ENCODE measurements around the gene RAPGEF3. TPM values are rescaled to one million over a fixed set of nuclear protein-coding genes. Genes with fewer than 3 reads are reported as not detected.
A peak's percentile ranks its signal among the peaks of the same experiment; 100 is the strongest.

Gene RAPGEF3
- total RNA-seq, 2 experiments from 2014 or later, result 0.94 to 1.1 TPM

DNA sequence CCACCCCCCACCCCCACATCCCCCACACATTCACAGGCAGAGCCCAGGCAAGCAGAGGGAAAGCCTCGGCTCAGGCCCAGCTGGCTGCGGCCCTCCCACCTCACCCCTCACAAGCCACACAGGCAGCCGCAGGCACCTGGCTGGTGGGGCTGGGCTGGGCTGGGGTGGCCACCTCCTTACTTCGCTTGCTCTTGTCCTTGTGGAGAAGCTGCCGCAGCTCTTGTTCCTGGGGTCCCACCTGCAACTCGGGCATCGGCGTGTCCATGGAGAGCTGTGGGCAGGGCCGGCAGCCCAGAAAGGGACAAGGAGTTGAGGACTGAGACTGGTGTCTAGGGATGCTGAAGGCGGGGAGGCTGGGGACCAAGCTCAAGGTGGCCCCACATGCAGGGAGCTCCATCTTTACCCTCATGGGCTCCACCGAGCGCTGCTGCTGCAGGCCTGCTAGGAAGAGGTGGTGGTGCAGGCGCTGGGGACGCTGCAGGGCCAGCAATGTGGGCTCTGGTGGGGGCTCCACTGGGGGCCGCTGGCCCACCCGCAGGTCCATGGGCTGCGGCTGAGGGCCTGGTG is 39.8 kb upstream of the RAPGEF3 start:
- POLR2A ChIA-PET, result interaction anchor here (5.3 to 18.4 kb wide), 3 partner anchors 11 to 34 kb away, joined by 28 to 465 read pairs (median 428); partner anchors contain the start of gene HDAC7
- no peaks in the 10 kb centered on the region for H3K9me3 Mint-ChIP-seq
- H3K4me1 Mint-ChIP-seq, result peaks cover 45% of the 10 kb centered on the region
- H3K4me3 Mint-ChIP-seq, result no peak overlapping the region
- DNase-seq, result no peak
- H3K36me3 Mint-ChIP-seq, result peaks cover 24% of the 10 kb centered on the region
- no peak for ATAC-seq (ENCODE audit: low read depth)
- H3K27me3 Mint-ChIP-seq, result no peaks in the 10 kb centered on the region
- peak overlapping the region; percentile 65 for H3K27ac Mint-ChIP-seq

DNA sequence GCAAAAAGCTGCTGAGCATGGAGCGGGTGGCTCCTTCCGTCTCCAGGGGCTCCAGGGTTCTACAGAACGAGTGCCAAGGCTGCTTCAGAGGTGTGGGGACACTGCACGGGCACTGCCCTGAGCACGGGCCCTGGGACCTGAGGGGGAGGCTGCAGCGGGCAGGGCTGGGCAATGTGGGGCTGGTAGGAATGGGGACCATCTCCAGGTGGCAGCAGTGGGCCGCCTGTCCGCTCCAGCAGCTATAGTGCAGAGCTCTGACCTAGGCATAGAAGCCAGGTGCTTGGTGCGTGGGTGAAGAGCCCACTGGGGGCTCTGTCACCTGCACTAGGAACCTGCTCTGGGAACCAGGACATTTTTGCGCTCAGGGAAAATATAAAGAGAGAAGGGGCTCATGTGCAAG is 38.8 kb upstream of the RAPGEF3 start:
- POLR2A ChIA-PET, result interaction anchor here (0.7 to 18.4 kb wide), 4 partner anchors 12 to 53 kb away, joined by 4 to 465 read pairs (median 228); partner anchors contain the start of gene HDAC7
- peak; percentile 61 for DNase-seq
- Mint-ChIP-seq H3K9me3 (no peaks in the 10 kb centered on the region), H3K36me3 (peaks cover 25% of the 10 kb centered on the region), H3K27ac (peak overlapping the region; percentile 88), H3K4me1 (peaks cover 36% of the 10 kb centered on the region), H3K4me3 (no peak overlapping the region), H3K27me3 (no peaks in the 10 kb centered on the region)
- ATAC-seq (ENCODE audit: low read depth), result peak; percentile 71

- peaks cover 25% of the 10 kb centered on the region for H3K36me3 Mint-ChIP-seq
- POLR2A ChIA-PET, result interaction anchor here (17.7 kb wide), 1 partner anchor 21 kb away, joined by 428 read pairs; the partner anchor contains the start of gene HDAC7
These were observed 37.2 kb upstream of the RAPGEF3 start for GRCh38 chr12:47795814-47796411.

DNA sequence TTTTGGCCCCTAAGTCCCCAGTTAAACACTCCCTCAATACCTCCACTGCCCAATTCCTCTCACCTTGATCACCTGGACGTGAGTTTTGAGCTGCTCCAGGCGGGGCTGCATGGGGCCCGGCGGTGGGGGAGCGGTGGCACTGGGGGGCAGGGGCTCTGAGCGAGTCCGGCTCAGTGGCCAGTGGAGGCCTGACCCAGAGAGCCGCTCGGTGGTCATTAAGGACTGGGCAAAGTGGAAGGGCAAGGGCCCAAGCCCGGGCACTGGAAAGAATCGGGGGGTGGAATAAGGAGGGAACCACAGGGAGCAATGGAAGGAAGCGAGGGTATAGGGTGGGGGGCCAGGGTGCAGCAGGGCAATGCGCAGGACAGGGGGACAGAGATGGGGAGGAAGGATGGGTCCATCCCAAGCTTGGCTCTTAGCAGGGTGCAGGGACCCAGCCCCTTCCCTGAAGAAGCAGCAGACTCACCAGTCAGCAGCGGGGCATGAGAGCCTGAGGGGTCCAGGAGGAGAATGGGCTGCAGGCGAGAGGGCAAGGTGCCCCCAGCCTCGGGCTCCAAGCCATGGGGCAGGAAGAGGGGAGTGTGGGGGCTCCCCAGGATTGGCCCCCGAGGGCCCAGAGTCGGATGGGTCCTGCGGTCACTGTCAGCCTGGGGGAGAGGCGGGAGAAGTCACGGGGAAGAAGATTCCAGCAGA is 36.6 kb upstream of the RAPGEF3 start:
- Mint-ChIP-seq H3K36me3 (peaks cover 26% of the 10 kb centered on the region), H3K9me3 (no peaks in the 10 kb centered on the region), H3K27me3 (no peaks in the 10 kb centered on the region), H3K27ac (no peak overlapping the region), H3K4me1 (peaks cover 17% of the 10 kb centered on the region), H3K4me3 (no peak overlapping the region)
- ATAC-seq (ENCODE audit: low read depth) (no peak), DNase-seq (no peak)
- POLR2A ChIA-PET, result interaction anchor here (17.7 kb wide), 1 partner anchor 22 kb away, joined by 428 read pairs; the partner anchor contains the start of gene HDAC7

More at GRCh38 chr12:47795814-47796411, 37.2 kb upstream of the RAPGEF3 start:
- H3K4me3 Mint-ChIP-seq, result no peak overlapping the region
- ATAC-seq (ENCODE audit: low read depth) (no peak), DNase-seq (no peak)
- no peaks in the 10 kb centered on the region for H3K9me3 Mint-ChIP-seq
- H3K27me3 Mint-ChIP-seq, result no peaks in the 10 kb centered on the region
- peak overlapping the region; percentile 48 for H3K27ac Mint-ChIP-seq
- H3K4me1 Mint-ChIP-seq, result peaks cover 21% of the 10 kb centered on the region

DNA sequence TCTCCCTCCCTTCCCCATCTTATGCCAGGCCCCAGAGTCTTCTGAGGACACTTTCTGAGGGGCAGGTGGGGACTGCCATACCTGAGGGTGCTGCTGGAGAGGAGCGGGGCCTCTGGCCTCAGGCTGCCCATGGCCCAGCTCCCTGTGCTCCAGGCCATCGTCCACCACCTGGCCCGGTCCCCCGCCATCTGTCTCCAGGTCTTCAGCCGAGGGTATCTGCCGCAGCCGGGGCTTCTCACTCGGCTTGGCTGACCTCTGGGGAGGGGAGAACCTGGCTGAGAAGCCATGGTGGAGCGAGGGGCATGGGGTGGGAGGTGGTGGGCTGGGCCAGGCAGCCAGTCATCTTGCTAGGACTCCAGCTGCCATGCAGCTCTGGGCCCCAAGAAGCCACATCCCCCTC is 36.0 kb upstream of the RAPGEF3 start:
- H3K27ac Mint-ChIP-seq, result peak overlapping the region; percentile 62
- H3K4me3 Mint-ChIP-seq, result no peak overlapping the region
- peaks cover 14% of the 10 kb centered on the region for H3K4me1 Mint-ChIP-seq
- peaks cover 27% of the 10 kb centered on the region for H3K36me3 Mint-ChIP-seq
- no peak for ATAC-seq (ENCODE audit: low read depth)
- POLR2A ChIA-PET, result interaction anchor here (17.7 kb wide), 1 partner anchor 23 kb away, joined by 428 read pairs; the partner anchor contains the start of gene HDAC7
- no peaks in the 10 kb centered on the region for H3K9me3 Mint-ChIP-seq
- no peak for DNase-seq
- no peaks in the 10 kb centered on the region for H3K27me3 Mint-ChIP-seq

DNA sequence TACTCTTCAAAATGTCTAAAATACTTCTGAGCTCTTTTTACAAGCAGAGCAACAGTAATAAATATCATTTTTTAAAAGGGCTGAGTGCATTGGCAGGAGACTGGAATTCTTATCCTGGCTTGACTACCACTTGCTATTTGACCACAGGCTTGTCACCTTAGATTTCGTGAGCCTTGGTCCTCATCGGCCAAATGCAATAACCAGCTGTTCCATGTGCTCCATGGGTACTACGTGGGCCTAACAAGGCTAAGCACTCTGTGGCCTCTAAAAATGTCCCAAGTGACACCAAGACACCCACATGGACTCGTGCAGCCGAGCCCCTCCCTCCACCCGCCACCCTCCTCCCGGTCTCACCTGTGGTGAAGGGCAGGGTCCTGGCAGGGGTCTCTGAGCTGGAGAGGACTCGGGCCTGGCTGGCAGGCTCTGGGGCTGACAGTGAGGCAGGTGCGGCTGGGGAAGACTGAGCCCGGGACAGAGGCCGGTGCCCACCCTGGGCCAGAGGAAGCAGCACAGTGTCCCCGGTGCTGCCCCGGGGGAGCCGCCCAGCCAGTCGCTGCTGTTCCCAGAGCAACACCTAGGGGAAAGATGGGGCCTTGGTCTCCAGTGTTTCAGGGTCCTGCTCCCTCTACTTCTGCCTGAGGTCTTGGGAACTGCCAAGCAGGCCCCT is 34.5 kb upstream of the RAPGEF3 start:
- ATAC-seq (ENCODE audit: low read depth), result no peak
- DNase-seq, result no peak
- Mint-ChIP-seq H3K4me3 (no peak overlapping the region), H3K27me3 (no peaks in the 10 kb centered on the region), H3K27ac (no peak overlapping the region), H3K4me1 (peaks cover 4% of the 10 kb centered on the region), H3K36me3 (peaks cover 28% of the 10 kb centered on the region), H3K9me3 (no peaks in the 10 kb centered on the region)
- POLR2A ChIA-PET, result interaction anchor here (1.3 kb wide), 1 partner anchor 24 kb away, joined by 3 read pairs; no protein-coding TSS in a partner anchor

- Mint-ChIP-seq H3K27me3 (no peaks in the 10 kb centered on the region), H3K36me3 (peaks cover 25% of the 10 kb centered on the region), H3K9me3 (no peaks in the 10 kb centered on the region), H3K27ac (no peak overlapping the region), H3K4me1 (peaks cover 3% of the 10 kb centered on the region), H3K4me3 (no peak overlapping the region)
- DNase-seq (no peak), ATAC-seq (ENCODE audit: low read depth) (no peak)
- POLR2A ChIA-PET, result interaction anchor here (1.3 to 1.5 kb wide), 2 partner anchors 25 to 47 kb away, joined by 3 read pairs; no protein-coding TSS in a partner anchor
These were observed 33.2 kb upstream of the RAPGEF3 start for GRCh38 chr12:47791874-47792273.

GRCh38 chr12:47791351-47791746 is 32.7 kb upstream of the RAPGEF3 start:
- POLR2A ChIA-PET, result interaction anchor here (1.0 to 1.7 kb wide), 3 partner anchors 17 to 47 kb away, joined by 3 to 5 read pairs (median 4); no protein-coding TSS in a partner anchor
- Mint-ChIP-seq H3K4me1 (peaks cover 3% of the 10 kb centered on the region), H3K27ac (no peak overlapping the region), H3K9me3 (no peaks in the 10 kb centered on the region), H3K27me3 (no peaks in the 10 kb centered on the region), H3K4me3 (no peak overlapping the region), H3K36me3 (peaks cover 25% of the 10 kb centered on the region)
- ATAC-seq (ENCODE audit: low read depth), result no peak
- DNase-seq, result no peak

DNA sequence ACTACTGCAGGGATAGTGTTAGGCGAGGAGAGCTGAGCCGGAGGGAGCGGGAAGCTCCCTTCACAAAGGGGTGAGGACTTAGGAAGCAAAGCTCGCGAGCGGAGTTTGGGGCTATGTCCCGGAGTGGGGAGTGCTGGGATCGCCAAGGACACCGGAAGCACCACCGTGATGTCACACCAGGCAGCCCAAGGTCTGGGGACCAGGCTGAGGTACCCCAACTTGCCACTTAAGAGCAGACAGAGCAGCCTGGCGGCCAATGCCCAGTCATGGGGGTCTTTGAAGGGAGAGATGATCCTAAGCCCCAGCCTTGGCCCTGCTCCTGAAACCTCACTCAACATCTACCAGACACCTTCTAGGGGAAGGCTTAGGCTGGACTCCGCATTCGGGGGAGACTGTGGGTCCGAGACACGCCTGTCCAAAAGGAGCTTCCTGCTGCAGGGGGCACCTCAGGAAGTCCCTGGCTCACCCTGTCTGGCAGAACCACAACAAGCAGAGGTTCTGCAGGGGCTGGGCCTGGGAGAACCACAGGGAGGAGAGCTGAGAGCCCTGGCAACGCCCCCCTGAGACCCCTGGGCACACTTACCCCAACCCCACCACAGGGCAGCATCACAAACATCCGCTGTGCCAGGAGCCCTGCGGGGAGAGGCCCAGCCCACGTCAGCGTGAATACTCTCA is 32.1 kb upstream of the RAPGEF3 start:
- POLR2A ChIA-PET, result interaction anchor here (0.5 to 1.7 kb wide), 5 partner anchors 15 to 48 kb away, joined by 3 to 5 read pairs (median 4); no protein-coding TSS in a partner anchor
- DNase-seq (no peak), ATAC-seq (ENCODE audit: low read depth) (no peak)
- Mint-ChIP-seq H3K4me3 (no peak overlapping the region), H3K27ac (no peak overlapping the region), H3K27me3 (no peaks in the 10 kb centered on the region), H3K36me3 (peaks cover 25% of the 10 kb centered on the region), H3K4me1 (peaks cover 3% of the 10 kb centered on the region), H3K9me3 (no peaks in the 10 kb centered on the region)

DNA sequence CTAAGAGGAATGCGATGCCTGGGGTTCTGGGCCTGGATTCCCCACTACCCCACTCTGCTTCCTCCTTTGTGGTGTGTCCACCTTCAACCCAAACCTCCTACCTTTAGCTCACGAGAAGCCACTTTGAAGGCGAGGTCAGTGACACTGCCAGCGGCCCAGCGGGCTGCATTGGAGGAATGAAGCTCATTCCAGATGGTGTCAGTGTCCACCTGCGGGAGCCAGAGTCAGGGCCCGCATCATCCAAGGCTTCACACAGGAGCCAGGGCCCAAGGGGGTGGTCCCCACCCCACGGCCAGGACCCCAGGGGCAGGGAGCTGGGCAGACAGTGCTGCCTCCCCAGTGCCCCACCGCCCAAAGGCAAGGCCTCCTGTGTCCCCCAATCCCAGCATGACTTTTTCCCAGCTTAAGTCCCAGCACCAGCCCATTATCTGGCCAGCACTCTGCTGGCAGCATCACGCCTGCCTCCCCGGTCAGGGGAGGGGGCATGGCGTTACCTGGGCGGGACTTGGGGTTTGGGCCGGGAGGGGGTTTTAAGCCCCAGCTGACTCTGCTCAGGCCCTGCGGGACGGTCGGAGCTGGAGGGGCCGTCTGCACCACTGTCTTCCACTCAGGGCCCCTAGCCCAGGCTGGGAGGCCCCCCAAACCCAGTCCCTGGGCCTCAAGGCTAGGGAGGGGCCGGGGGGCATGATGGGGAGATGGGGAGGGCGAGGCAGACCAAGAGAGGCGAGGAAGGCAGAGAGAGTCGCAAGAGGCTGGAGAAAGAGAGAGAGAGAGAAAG is 31.2 kb upstream of the RAPGEF3 start:
- ATAC-seq (ENCODE audit: low read depth) (no peak), DNase-seq (no peak)
- Mint-ChIP-seq H3K9me3 (no peaks in the 10 kb centered on the region), H3K27ac (no peak overlapping the region), H3K4me1 (peaks cover 3% of the 10 kb centered on the region), H3K27me3 (no peaks in the 10 kb centered on the region), H3K36me3 (peaks cover 26% of the 10 kb centered on the region), H3K4me3 (no peak overlapping the region)
- POLR2A ChIA-PET, result interaction anchor here (1.0 to 1.7 kb wide), 2 partner anchors 20 to 28 kb away, joined by 4 to 5 read pairs; no protein-coding TSS in a partner anchor

GRCh38 chr12:47789141-47789540 is 30.5 kb upstream of the RAPGEF3 start:
- H3K27ac Mint-ChIP-seq, result no peak overlapping the region

More at GRCh38 chr12:47789141-47789540, 30.5 kb upstream of the RAPGEF3 start:
- H3K9me3 Mint-ChIP-seq, result no peaks in the 10 kb centered on the region
- H3K27me3 Mint-ChIP-seq, result no peaks in the 10 kb centered on the region
- peaks cover 3% of the 10 kb centered on the region for H3K4me1 Mint-ChIP-seq
- H3K4me3 Mint-ChIP-seq, result no peak overlapping the region
- DNase-seq (no peak), ATAC-seq (ENCODE audit: low read depth) (no peak)
- peaks cover 31% of the 10 kb centered on the region for H3K36me3 Mint-ChIP-seq
- POLR2A ChIA-PET, result interaction anchor here (1.1 kb wide), 1 partner anchor 15 kb away, joined by 4 read pairs; no protein-coding TSS in a partner anchor

Data from activated naive CD8-positive, alpha-beta T cell treated with anti-CD3 and anti-CD28 coated beads, Interleukin-2, amount 10 ng/mL, durations not matched to agents 7 days and 5 days (primary cell).